Endothelial cell of umbilical vein (primary cell): ENCODE data around the gene CCDC81. TPM values are rescaled to one million over a fixed set of nuclear protein-coding genes. Genes with fewer than 3 reads are reported as not detected.

Experiments used
- BruUV-seq: library from RNA; stranded (reverse); fragments of 400-500 nt; replicated peaks from 2 replicates; lab custom pipeline; 2021; lab: Mats Ljungman, UMichigan
- CTCF ChIA-PET: fragments of 300-600, 350-600 bp; sonication (Branson Sonifier 250); formaldehyde crosslinking; loops from one replicate; lab custom pipeline; 2021; ENCODE audit warnings: antibody characterized with exemption, inconsistent platforms; lab: Charles Lee
- POLR2A ChIA-PET: fragments of 300-600, 350-600 bp; sonication (Branson Sonifier 250); formaldehyde crosslinking; loops from one replicate; lab custom pipeline; 2021; ENCODE audit warnings: antibody characterized with exemption, inconsistent platforms; lab: Charles Lee
- DNase-seq: peaks from one replicate; pipeline ENCODE4 v3.0.0-alpha.2; 2011; ENCODE audit warnings: low read depth, low spot score
- FAIRE-seq: peaks from 2 replicates; lab custom pipeline; 2011; peaks lifted over from hg19 to GRCh38; lab: Jason Lieb, UNC
- H2AFZ ChIP-seq: 2 replicates; pipeline ENCODE4 v1.6.0; 2012; ENCODE audit warnings: low read depth, low read length, control low read depth, inconsistent platforms
- H3K27ac ChIP-seq: 2 replicates; pipeline ENCODE4 v1.5.1; 2011; ENCODE audit warnings: low read depth, mild to moderate bottlenecking, control low read depth, low read length, moderate library complexity; ENCODE audit not compliant: insufficient read depth
- H3K27me3 ChIP-seq, 2 experiments: 2 replicates each; pipeline versions ENCODE4 v1.6.0 to v1.6.1; 2011; ENCODE audit warnings: low read length in 2 of 2, mixed read lengths in 1 of 2; ENCODE audit not compliant: control insufficient read depth in 2 of 2, insufficient read depth in 2 of 2
- H3K36me3 ChIP-seq, 2 experiments: 2 replicates in 1 of 2; 3 replicates in 1 of 2; pipeline ENCODE4 v1.5.1; 2011; ENCODE audit warnings: low read length in 2 of 2, mild to moderate bottlenecking in 1 of 2, moderate library complexity in 1 of 2; ENCODE audit not compliant: control insufficient read depth in 2 of 2, insufficient read depth in 2 of 2; ENCODE audit errors: extremely low read depth in 1 of 2
- H3K4me1 ChIP-seq: 3 replicates; pipeline ENCODE4 v1.5.1; 2011; ENCODE audit warnings: mild to moderate bottlenecking, low read length; ENCODE audit not compliant: control insufficient read depth, insufficient read depth; ENCODE audit errors: extremely low read depth
- H3K4me2 ChIP-seq: 2 replicates; pipeline ENCODE4 v1.6.1; 2011; ENCODE audit warnings: low read length, control low read depth, mixed read lengths; ENCODE audit not compliant: insufficient read depth
- H3K4me3 ChIP-seq, 3 experiments: fragments of 200-600 bp in 1 of 3; sonication (generic), shearing (Covaris generic) in 1 of 3; replicated peaks in 1 of 3; 2 replicates each; pipeline ENCODE4 v1.5.1; 2011 to 2016; ENCODE audit warnings: control low read depth in 3 of 3, low read length in 3 of 3, mild to moderate bottlenecking in 2 of 3, inconsistent platforms in 1 of 3, low read depth in 1 of 3, moderate library complexity in 1 of 3; ENCODE audit not compliant: insufficient read depth in 1 of 3
- H3K79me2 ChIP-seq: 2 replicates; pipeline ENCODE4 v1.6.0; 2012; ENCODE audit warnings: low read length, inconsistent platforms; ENCODE audit not compliant: control insufficient read depth, insufficient read depth
- H3K9ac ChIP-seq: replicated peaks from 2 replicates; pipeline ENCODE3; 2011; ENCODE audit warnings: low read length, control low read depth; ENCODE audit not compliant: insufficient read depth; ENCODE audit errors: extremely low read depth
- H3K9me1 ChIP-seq: replicated peaks from 3 replicates; pipeline ENCODE4 v1.6.0; 2011; ENCODE audit warnings: mild to moderate bottlenecking, low read length; ENCODE audit not compliant: control insufficient read depth, insufficient read depth; ENCODE audit errors: extremely low read depth
- H3K9me3 ChIP-seq: replicated peaks from 2 replicates; pipeline ENCODE4 v1.5.1; 2012; ENCODE audit warnings: low read length, inconsistent platforms; ENCODE audit not compliant: control insufficient read depth, insufficient read depth
- H4K20me1 ChIP-seq: replicated peaks from 2 replicates; pipeline ENCODE3; 2011; ENCODE audit warnings: mild to moderate bottlenecking, low read length; ENCODE audit not compliant: control insufficient read depth, insufficient read depth; ENCODE audit errors: extremely low read depth
- EZH2 ChIP-seq: IDR thresholded peaks from 2 replicates; pipeline ENCODE4 v1.6.1; 2012; ENCODE audit warnings: borderline replicate concordance, low read depth, mild to moderate bottlenecking, moderate library complexity, low read length, inconsistent platforms; ENCODE audit not compliant: severe bottlenecking
- FOS ChIP-seq: IDR thresholded peaks from 2 replicates; pipeline ENCODE4 v1.6.1; 2011; ENCODE audit warnings: mild to moderate bottlenecking, low read length, moderate library complexity, borderline replicate concordance; ENCODE audit not compliant: insufficient read depth
- GATA2 ChIP-seq: IDR thresholded peaks from 2 replicates; pipeline ENCODE4 v1.7.0; 2011; ENCODE audit warnings: low read depth, mild to moderate bottlenecking, moderate library complexity, mixed read lengths, low read length; ENCODE audit not compliant: insufficient read length, insufficient read depth
- JUN ChIP-seq: IDR thresholded peaks from 2 replicates; pipeline ENCODE4 v1.6.1; 2011; ENCODE audit warnings: borderline replicate concordance, low read depth; ENCODE audit not compliant: insufficient read length, insufficient read depth
- MAX ChIP-seq: IDR thresholded peaks from 2 replicates; pipeline ENCODE4 v1.6.1; 2011; ENCODE audit not compliant: insufficient read depth, insufficient read length
- MYC ChIP-seq: IDR thresholded peaks from one replicate; pipeline ENCODE4 v1.6.1; 2011; ENCODE audit warnings: mild to moderate bottlenecking, low read depth, low read length
- POLR2AphosphoS5 ChIP-seq: IDR thresholded peaks from 2 replicates; pipeline ENCODE4 v1.6.1; 2012; ENCODE audit warnings: low read depth, mild to moderate bottlenecking, control low read depth, low read length, moderate library complexity; ENCODE audit not compliant: insufficient read depth
- dilution Hi-C: fragments of 300-500 bp; cut with MboI; formaldehyde crosslinking; loops from one replicate; pipeline ENCODE4 v1.15.0; 2019; ENCODE audit warnings: low sequenced_read_pairs; ENCODE audit not compliant: extremely low pct_ligation_motif_present
- intact Hi-C: fragments of 100-400 bp; cut with micrococcal nuclease; formaldehyde crosslinking; loops from one replicate; pipeline ENCODE4 v1.10.0; 2022
- polyA plus RNA-seq, 4 experiments: library from polyadenylated mRNA; depleted of rRNA in 3 of 4; stranded (reverse) in 3 of 4; unstranded in 1 of 4; fragments of >200 nt; gene quantifications; 2 replicates each; pipeline versions ENCODE4 v1.2.1 to v1.2.3, GENCODE V29; 2011 to 2012; ENCODE audit warnings: missing spikeins in 1 of 4
- total RNA-seq: library from RNA; stranded (reverse); gene quantifications from 2 replicates; pipeline ENCODE4 v1.2.3, GENCODE V29; 2021

Gene CCDC81
- total and polyA plus RNA-seq, 2 donors (not counting 3 experiments of a cell fraction or from before 2014, with no cell fraction given) = 0.57 to 1.1 TPM

- Histone ChIP-seq H3K9ac (peak overlapping the region; percentile 63), H3K36me3 (no peaks in the 10 kb centered on the region), H3K4me2 (peak overlapping the region; percentile 10), H2AFZ (no peak overlapping the region), H3K27me3 (no peaks in the 10 kb centered on the region), H3K9me3 (no peaks in the 10 kb centered on the region), H3K79me2 (no peaks in the 10 kb centered on the region), H3K4me1 (peaks cover 57% of the 10 kb centered on the region), H3K4me3 (no peak overlapping the region), H3K27ac (peak overlapping the region; percentile 93), H4K20me1 (no peaks in the 10 kb centered on the region), H3K9me1 (no peaks in the 10 kb centered on the region)
- dilution Hi-C loops (no loop called here), intact Hi-C loops (loop anchor here (1.0 to 5.0 kb wide), 5 partner anchors 133 to 478 kb away; partner anchors contain the start of gene ME3)
- ChIA-PET CTCF (interaction anchor here (1.1 to 7.0 kb wide), 7 partner anchors 32 to 460 kb away, joined by 3 to 55 read pairs (median 4); no protein-coding TSS in a partner anchor), POLR2A (no interaction called here)
- BruUV-seq = no TSS peak
- peak; percentile 41 for TF ChIP-seq FOS
- TF ChIP-seq GATA2 = no peak
- TF ChIP-seq EZH2 = no peak
- TF ChIP-seq POLR2AphosphoS5 = no peak
- no peak for TF ChIP-seq MYC
- no peak for TF ChIP-seq JUN
- TF ChIP-seq MAX = no peak
- FAIRE-seq = peak; percentile 81
- DNase-seq = peak; percentile 78
Observed at GRCh38 chr11:86459002-86459385, 84.3 kb downstream of the CCDC81 start.
